ENCODE measurements around the gene CBX2.

The CBX2 gene

GRCh38 chr17:79757140-79757745, 20.7 kb upstream of the CBX2 start:
- no peak for DNase-seq (ENCODE audit: low read depth, low spot score)
- TF ChIP-seq CTCF (IDR thresholded peaks at IDR 0.05; ENCODE audit: low read depth, low read length), result no peak
- no peak overlapping the region for H3K4me3 ChIP-seq (ENCODE audit: low read depth, low read length)
- in situ Hi-C loops (cut with HindIII; ENCODE audit: low sequenced_read_pairs), result no loop called here

- no peak overlapping the region for H3K4me3 ChIP-seq (ENCODE audit: low read depth, low read length)
- in situ Hi-C loops (cut with HindIII; ENCODE audit: low sequenced_read_pairs), result no loop called here
- TF ChIP-seq CTCF (IDR thresholded peaks at IDR 0.05; ENCODE audit: low read depth, low read length), result no peak
- no peak for DNase-seq (ENCODE audit: low read depth, low spot score)
These were observed 19.7 kb upstream of the CBX2 start for GRCh38 chr17:79758271-79758670.

- no peak for DNase-seq (ENCODE audit: low read depth, low spot score)
- TF ChIP-seq CTCF (IDR thresholded peaks at IDR 0.05; ENCODE audit: low read depth, low read length), result no peak
- in situ Hi-C loops (cut with HindIII; ENCODE audit: low sequenced_read_pairs), result no loop called here
These were observed 17.6 kb upstream of the CBX2 start for GRCh38 chr17:79760197-79760906.

GRCh38 chr17:79761894-79762589, 15.9 kb upstream of the CBX2 start:
- TF ChIP-seq CTCF (IDR thresholded peaks at IDR 0.05; ENCODE audit: low read depth, low read length), result no peak
- no peak overlapping the region for H3K4me3 ChIP-seq (ENCODE audit: low read depth, low read length)
- in situ Hi-C loops (cut with HindIII; ENCODE audit: low sequenced_read_pairs), result no loop called here
- no peak for DNase-seq (ENCODE audit: low read depth, low spot score)

More at GRCh38 chr17:79760197-79760906, 17.6 kb upstream of the CBX2 start:
- H3K4me3 ChIP-seq (ENCODE audit: low read depth, low read length), result no peak overlapping the region

- DNase-seq (ENCODE audit: low read depth, low spot score), result no peak
- in situ Hi-C loops (cut with HindIII; ENCODE audit: low sequenced_read_pairs), result no loop called here
- TF ChIP-seq CTCF (IDR thresholded peaks at IDR 0.05; ENCODE audit: low read depth, low read length), result no peak
These were observed 12.2 kb upstream of the CBX2 start for GRCh38 chr17:79765708-79766107.

GRCh38 chr17:79769570-79770506, 8.1 kb upstream of the CBX2 start:
- TF ChIP-seq CTCF (IDR thresholded peaks at IDR 0.05; ENCODE audit: low read depth, low read length), result no peak
- H3K4me3 ChIP-seq (ENCODE audit: low read depth, low read length), result no peak overlapping the region
- no peak for DNase-seq (ENCODE audit: low read depth, low spot score)
- in situ Hi-C loops (cut with HindIII; ENCODE audit: low sequenced_read_pairs), result no loop called here

More at GRCh38 chr17:79765708-79766107, 12.2 kb upstream of the CBX2 start:
- H3K4me3 ChIP-seq (ENCODE audit: low read depth, low read length), result no peak overlapping the region
